Stimulated activated CD4-positive, alpha-beta T cell treated with anti-CD3 and anti-CD28 coated beads, TNF-alpha, amount 100 ng/mL, for 1 hour (primary cell): ENCODE measurements around the gene SVIL.
A peak's percentile ranks its signal among the peaks of the same experiment; 100 is the strongest.
"Not testable (repeated sequence)": the region's sequence is repeated elsewhere in the genome, so short reads cannot be mapped to it uniquely, and the experiment has no call there.

Experiments used
- DNase-seq, 3 donors: peaks; one replicate each; pipeline ENCODE4 v3.0.0-alpha.2; 2020; ENCODE audit warnings: low read depth in 3 of 3, low spot score in 1 of 3

Gene SVIL

DNA sequence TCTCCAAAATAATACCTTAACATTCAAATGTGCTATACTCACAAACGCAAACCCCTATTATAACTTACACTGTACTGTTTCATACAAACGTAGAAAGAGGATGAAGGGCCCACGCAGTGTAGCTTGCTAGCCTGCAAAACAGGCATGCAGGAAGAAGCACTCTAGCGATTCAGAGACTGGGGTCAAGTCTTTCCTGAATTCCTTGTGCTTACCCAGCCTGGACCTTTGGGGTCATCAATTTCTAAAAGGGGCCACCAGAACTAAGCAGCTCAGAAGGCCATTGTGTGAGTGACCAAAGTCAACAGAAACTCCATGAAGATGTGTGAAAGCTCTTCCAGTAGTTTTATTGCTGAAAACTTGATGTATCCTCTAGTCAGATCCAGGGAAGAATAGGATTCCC lies 111.9 kb downstream of the SVIL start:
- no peak for DNase-seq

DNA sequence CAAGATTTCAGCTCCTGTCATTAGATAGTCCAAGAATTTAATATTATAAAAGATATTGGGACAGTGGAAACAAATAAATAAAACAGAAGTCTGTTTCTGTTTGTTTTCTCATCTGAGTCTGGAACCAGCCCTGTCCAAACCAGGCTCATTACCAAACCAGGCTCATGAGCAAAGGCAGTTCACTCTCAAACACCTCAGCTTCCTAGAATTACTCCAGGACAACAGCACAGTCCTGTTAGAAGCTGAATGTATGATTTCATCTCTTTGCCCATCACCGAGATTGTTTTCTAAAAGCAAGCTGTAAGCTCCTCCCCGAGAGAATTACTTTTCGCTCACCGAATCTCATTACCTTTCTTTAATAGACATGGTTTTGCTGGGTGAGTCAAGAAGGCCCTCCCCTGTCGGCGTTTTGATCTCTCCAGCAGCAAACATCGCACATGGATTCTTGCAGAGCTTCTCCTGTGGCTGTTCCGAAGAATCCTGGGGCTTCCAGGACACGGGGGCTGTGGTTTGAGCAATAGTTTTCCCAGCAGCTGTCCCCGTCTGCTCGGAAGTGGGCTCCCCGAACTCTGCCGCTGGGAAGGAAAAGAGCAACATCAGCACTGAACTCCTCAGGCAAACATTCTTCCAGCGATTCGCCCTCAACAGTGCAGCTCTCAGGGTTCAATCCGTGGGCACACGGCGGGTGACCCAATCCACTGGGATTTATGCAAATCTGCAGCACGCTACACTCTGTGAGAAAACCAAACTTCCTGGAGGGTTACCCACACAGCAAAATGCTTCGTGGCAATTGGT lies 112.5 kb downstream of the SVIL start:
- DNase-seq, result no peak

DNA sequence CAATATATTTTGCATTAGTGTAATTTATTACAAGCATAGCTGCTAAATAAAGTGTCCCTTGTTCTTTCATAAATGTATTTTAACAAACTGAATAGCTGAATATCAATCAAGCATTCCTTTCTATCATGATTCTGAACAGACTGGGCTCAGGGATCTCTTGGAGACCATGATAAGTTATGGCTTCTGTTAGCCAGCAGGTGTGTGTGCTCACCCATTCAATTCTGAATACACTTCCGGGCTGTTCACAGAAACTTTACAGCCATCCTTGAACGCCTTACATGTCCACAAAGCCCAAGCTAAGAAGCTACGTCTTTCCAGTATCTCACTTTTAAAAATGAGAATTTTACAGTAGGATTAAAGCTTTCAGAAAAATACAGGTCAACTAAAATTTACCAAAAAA lies 115.1 kb downstream of the SVIL start:
- DNase-seq, result no peak

DNA sequence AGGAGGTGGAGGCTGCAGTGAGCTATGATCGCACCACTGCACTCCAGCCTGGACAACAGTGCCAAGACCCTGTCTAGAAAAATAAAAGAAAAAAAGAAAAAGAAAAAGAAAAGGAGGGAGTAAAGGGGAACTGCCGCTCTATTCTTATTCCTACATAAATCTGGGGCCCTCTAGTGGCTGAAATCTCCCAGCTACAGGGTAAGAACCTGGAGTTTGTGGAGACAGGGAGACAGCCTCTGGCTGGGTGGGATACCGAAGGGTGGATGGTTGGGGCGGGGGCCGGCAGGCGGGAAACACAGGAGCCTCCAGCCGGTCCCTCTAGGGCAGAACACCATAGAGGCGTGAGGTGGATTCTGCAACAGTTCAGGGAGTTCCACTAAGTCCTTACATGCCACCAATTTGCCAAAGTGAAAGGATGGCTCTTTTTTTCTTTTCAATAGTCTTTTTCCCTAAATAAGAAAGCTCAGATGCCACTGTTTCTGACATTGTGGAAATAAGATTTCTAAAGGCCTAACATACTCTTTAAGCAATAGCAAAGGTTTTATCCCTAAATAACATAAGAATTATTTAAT lies 117.3 kb downstream of the SVIL start:
- no peak for DNase-seq

GRCh38 chr10:29516309-29516932 lies 118.3 kb downstream of the SVIL start:
- not testable (repeated sequence) for DNase-seq

DNA sequence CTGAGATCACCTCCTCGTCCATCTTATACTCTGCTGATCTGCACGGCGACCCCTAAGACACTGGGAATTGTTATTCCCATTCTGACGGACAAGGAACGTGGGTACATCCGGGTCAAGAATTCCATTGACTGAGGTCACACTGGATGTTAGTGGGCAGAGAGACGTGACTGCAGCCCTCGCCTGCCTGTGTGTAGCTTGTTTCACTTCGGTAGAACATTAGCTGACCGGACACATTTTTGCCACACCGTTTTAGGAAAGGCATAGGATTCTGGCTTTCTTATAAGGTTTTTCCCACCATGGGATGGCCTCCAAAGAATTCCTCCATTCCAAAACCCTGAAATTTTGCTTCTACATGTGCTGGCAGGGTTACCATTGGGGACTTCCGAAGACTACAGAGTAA lies 118.9 kb downstream of the SVIL start:
- not testable (repeated sequence) for DNase-seq

GRCh38 chr10:29515104-29515503 lies 119.7 kb downstream of the SVIL start:
- DNase-seq, result not testable (repeated sequence)

DNA sequence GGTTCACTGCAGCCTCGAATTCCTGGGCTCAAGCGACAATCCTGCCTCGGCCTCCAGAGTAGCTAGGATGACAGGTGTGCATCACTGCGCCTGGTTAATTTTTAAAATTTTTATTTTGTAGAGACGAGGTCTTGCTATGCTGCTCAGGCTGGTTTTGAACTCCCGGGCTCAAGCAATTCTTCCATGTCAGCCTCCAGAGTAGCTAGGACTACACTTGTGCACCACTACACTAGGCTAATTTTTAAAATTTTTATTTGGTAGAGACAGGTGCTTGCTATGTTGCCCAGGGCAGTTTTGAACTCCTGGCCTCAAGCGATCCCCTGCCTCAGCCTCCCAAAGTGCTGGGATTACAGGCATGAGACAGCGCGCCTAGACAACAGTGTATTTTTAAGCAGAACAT lies 120.5 kb downstream of the SVIL start:
- no peak for DNase-seq

DNA sequence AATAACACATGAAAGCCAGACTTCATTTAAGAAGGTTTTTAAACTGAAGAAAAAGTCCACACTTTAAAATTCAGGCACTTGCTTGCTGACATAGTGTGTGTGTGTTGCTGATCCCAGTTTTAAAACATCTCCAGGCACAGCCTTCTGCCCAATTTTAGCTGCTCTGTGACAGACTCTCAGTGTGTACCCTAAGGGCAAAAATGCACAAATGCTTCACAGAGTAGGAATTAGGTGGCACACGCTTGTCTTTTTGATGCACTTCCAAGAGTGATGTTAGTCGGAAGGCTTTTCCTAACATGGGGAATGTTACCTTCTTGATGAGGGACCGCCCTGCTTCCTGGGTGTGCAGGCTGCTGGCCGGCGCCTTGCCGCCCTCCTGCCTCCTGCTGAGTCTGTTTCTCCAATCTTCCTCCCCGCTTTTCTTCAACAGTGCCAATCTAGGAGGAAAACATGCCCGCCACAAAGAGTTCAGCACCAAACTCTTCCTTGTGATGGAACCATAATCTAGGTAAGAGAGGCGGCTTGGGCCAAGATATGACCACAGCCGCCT lies 122.3 kb downstream of the SVIL start:
- no peak for DNase-seq

GRCh38 chr10:29511806-29512205 lies 123.0 kb downstream of the SVIL start:
- DNase-seq, result not testable (repeated sequence)

GRCh38 chr10:29510483-29511157 lies 124.2 kb downstream of the SVIL start:
- not testable (repeated sequence) for DNase-seq

GRCh38 chr10:29508554-29509244 lies 126.1 kb downstream of the SVIL start:
- DNase-seq, result no peak

DNA sequence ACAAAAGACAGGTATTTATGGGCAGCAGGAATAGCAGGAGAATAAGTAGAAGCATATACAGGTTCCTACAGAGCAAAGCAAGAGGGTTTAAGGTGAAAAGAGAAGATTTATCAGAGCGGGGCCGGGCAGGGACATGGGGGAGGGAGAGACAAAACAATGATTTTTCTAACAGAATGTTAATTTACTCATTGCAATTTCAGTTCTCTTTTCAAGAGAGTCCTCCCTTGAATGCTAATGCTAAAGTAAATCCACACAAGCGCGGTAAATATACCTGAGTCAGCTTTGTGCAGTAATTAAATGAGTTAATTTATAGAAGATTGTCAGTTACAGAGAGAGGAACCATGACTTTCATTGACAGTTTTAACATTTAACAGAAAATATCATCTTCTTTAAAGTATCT lies 127.0 kb downstream of the SVIL start:
- DNase-seq, result not testable (repeated sequence)

GRCh38 chr10:29506324-29506921 lies 128.3 kb downstream of the SVIL start:
- not testable (repeated sequence) for DNase-seq

GRCh38 chr10:29502351-29502750 lies 132.4 kb downstream of the SVIL start:
- no peak for DNase-seq

- DNase-seq, result no peak
Observed at GRCh38 chr10:29501692-29502091, 133.1 kb downstream of the SVIL start.

DNA sequence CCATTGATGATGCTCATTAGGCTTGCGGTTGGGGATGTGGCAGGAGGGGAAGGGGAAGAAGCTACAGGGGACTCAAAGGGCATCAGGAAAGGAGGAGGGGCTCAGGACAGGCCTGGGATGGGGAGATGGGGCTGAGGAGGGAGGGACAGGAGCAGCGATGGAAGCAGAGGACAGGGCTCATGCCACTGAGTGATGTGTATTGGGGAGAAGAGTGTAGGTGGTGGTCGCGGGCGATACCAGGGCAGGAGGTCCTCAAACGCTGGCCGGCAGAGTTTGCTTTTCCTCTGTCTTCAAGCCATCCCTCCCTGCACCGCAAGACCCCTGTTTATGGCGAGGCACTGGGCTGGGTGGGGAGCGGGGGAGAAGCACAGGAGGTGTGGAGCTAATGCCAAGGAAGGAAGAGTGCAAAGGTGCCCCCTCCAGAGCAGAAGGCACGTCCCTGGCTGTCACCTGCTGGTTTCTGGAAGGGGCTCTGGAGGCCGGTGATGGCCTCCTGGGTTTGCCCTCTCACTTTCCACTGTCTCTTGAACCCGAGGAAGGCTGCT lies 134.7 kb downstream of the SVIL start:
- no peak for DNase-seq

DNA sequence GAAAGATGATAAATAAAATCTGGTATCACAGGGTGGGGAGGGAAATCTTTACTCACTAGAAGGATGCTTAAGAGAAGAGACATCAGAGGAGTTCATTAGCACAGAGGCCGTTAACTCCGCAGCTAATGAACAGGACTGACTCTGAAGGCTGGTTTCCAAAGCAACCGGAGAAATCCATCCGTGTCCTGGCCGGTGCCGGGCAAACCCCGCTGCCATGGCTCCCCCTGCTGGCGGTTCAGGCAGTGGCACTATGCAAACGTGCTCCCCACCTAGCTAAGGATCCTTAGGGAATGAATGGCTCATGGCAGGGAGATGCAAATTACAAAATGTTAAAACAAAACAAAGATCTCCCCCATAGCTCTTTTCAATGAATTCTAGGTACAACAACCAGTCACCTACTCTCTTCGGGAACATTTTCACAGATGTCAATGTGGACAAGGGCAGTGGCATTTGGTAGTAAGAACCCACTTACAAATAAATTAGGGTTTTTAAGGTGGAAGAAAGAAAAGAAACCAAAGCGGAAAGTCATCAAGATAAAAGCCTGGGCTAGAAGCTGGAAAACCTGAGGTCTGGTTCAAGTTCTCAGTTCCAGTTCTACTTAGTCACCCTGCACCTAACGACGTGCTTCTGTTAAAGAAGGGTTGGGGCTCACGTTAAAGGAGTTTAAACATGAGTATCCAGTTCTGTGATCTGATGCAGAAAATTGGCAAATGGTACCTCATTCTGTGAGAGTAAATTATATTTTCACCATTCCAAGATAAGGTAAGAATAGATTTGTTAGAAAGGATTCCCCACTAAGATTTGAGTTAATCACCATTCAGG lies 138.2 kb downstream of the SVIL start:
- DNase-seq, result peak; percentile 6 to 51 (median 18)

GRCh38 chr10:29495366-29495765 lies 139.4 kb downstream of the SVIL start:
- DNase-seq, result no peak
